Kidney epithelial cell (primary cell): ENCODE data around the gene IFNK. TPM values are rescaled to one million over a fixed set of nuclear protein-coding genes. Genes with fewer than 3 reads are reported as not detected.

ENCODE experiments used
- DNase-seq: peaks from one replicate; pipeline ENCODE4 v3.0.0-alpha.2; 2010; ENCODE audit warnings: low read depth
- H3K27me3 ChIP-seq: 2 replicates; pipeline ENCODE4 v1.6.0; 2011; ENCODE audit warnings: low read length; ENCODE audit not compliant: control insufficient read depth, insufficient read depth
- H3K36me3 ChIP-seq: 2 replicates; pipeline ENCODE4 v1.5.1; 2011; ENCODE audit warnings: low read length; ENCODE audit not compliant: control insufficient read depth, insufficient read depth
- H3K4me3 ChIP-seq: 2 replicates; pipeline ENCODE4 v1.5.1; 2011; ENCODE audit warnings: low read depth, mild to moderate bottlenecking, control low read depth, low read length
- total RNA-seq: library from RNA; depleted of rRNA; stranded (reverse); fragments of >200 nt; gene quantifications from 2 replicates; pipeline ENCODE4 v1.2.3, GENCODE V29; 2015
- TF ChIP-seq, protein P1 (sequence below): IDR thresholded peaks from 2 replicates; pipeline ENCODE4 v1.5.1; 2011; ENCODE audit warnings: mild to moderate bottlenecking, moderate library complexity, low read length, control low read depth, inconsistent platforms; ENCODE audit not compliant: insufficient read depth, poor library complexity, severe bottlenecking

IFNK gene
- total RNA-seq, 1 donor from 2014 or later: not detected

DNA sequence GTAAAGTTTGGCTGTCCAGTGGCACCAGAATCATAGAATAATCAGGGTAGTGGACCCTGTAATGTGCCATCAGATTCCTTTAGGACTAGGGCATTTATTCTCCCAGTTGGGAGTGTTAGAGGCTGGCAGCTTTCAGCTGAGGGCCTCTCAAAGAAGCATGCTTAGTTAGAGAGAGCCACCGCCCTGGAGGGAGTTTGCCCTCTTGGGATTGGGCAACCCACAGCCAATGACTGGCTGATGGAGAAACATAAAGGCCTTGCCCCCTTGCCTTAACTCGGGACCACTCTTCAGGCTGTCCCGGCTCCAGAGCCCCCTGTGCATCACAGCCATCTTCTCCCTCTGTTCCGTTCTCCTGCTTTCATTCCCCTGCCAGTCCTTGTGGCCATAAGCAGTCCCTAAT lies 20.5 kb upstream of the IFNK start:
- no peaks in the 10 kb centered on the region for H3K36me3 ChIP-seq
- no peak for DNase-seq
- H3K27me3 ChIP-seq: no peaks in the 10 kb centered on the region
- TF ChIP-seq, protein P1, sequence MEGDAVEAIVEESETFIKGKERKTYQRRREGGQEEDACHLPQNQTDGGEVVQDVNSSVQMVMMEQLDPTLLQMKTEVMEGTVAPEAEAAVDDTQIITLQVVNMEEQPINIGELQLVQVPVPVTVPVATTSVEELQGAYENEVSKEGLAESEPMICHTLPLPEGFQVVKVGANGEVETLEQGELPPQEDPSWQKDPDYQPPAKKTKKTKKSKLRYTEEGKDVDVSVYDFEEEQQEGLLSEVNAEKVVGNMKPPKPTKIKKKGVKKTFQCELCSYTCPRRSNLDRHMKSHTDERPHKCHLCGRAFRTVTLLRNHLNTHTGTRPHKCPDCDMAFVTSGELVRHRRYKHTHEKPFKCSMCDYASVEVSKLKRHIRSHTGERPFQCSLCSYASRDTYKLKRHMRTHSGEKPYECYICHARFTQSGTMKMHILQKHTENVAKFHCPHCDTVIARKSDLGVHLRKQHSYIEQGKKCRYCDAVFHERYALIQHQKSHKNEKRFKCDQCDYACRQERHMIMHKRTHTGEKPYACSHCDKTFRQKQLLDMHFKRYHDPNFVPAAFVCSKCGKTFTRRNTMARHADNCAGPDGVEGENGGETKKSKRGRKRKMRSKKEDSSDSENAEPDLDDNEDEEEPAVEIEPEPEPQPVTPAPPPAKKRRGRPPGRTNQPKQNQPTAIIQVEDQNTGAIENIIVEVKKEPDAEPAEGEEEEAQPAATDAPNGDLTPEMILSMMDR: no peak
- H3K4me3 ChIP-seq: no peak overlapping the region

DNA sequence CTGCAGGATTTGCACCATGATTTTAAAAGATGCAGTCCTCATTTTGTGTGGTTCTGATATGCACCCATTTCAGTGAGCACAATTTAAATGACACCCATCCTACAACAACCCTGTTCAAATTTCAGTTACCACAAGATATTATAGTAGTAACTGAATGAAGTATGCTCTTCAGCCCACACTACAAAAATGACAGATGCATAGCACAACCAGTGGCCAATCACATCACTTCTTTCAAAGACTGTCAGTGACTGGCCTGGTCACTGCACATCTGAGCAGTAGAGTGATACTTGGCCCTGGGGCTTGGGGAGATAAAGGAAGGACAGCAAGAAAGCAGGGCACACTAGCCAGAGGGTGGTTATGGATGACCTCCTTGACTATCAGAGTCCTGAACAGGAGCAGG lies 19.8 kb upstream of the IFNK start:
- TF ChIP-seq, protein P1: no peak
- Histone ChIP-seq H3K4me3 (no peak overlapping the region), H3K36me3 (no peaks in the 10 kb centered on the region), H3K27me3 (no peaks in the 10 kb centered on the region)
- no peak for DNase-seq

DNA sequence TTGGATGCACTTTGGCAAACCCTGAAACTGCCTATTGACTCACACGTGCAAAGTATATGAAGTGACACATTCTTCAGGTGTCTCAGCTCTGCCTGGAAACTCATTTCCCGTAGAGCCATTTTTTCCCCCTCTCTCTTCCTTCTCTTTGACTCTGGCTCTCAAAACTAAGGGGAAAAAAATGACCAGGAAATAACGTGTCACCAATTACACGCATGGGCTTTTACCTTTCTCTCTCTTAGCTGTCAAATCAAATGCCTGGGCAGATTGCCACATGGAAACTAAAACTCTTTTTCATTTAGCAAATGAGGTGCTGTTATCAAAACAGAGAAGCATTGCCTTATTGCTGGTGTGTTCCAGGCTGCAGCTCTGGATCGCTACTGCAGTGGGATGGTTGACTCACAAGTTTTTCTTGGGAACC lies 18.3 kb upstream of the IFNK start:
- DNase-seq: no peak

GRCh38 chr9:27506981-27507380 lies 17.1 kb upstream of the IFNK start:
- no peak for DNase-seq
- TF ChIP-seq, protein P1: no peak
- no peaks in the 10 kb centered on the region for H3K27me3 ChIP-seq
- H3K4me3 ChIP-seq: no peak overlapping the region
- no peaks in the 10 kb centered on the region for H3K36me3 ChIP-seq

More for the DNA sequence above, 18.3 kb upstream of the IFNK start:
- TF ChIP-seq, protein P1: no peak
- Histone ChIP-seq H3K27me3 (no peaks in the 10 kb centered on the region), H3K36me3 (no peaks in the 10 kb centered on the region), H3K4me3 (no peak overlapping the region)

DNA sequence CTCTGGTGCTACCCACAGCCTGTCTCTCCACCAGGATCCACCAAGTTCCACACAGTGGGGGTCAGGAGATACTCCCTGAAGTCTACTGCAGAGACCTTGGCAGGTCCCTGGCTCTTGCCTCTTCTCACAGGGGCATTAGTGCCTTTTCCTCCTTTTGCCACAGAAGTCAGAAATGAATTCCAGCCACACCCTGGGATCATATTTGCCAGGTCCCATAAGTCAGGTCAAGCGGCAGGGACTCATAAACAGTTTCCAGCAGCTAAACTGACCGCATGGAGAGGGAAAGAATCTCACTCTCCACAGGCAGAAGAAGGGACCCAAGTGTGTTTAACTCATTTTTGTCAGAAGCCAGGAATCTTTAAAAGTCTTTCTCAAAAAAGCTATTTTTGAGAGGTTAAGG lies 13.3 kb upstream of the IFNK start:
- no peaks in the 10 kb centered on the region for H3K27me3 ChIP-seq
- no peak overlapping the region for H3K4me3 ChIP-seq
- no peak for DNase-seq
- no peaks in the 10 kb centered on the region for H3K36me3 ChIP-seq
- TF ChIP-seq, protein P1: no peak

- Histone ChIP-seq H3K27me3 (no peaks in the 10 kb centered on the region), H3K4me3 (no peak overlapping the region), H3K36me3 (no peaks in the 10 kb centered on the region)
- TF ChIP-seq, protein P1: no peak
- no peak for DNase-seq
These were observed 12.3 kb upstream of the IFNK start for GRCh38 chr9:27511771-27512170.
